ENCODE results near the gene DDX51.

DDX51 gene

DNA sequence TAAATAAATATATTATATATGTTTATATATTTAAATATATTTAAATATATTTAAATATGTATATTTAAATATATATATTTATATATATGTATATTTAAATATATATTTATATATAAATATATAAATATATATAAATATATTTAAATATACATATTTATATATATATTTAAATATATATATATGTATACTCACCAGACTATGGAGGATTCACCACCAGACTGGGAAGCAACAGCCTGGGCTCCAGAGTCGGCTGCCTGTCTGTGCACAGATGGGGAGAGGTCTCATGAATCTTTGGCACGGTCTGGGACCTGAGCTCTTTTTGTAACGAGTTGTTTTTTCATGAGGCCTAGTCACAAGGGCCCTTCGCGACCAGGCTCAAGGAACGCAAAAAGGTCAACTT lies 21.5 kb upstream of the DDX51 start:
- no peak overlapping the region for H4K91ac ChIP-seq (ENCODE audit: low read length)
- H3K14ac ChIP-seq (ENCODE audit: low read length in 2 of 2), result no peak overlapping the region
- 93% methylated on average over 6 of the region's 6 CpGs for WGBS
- H2BK15ac ChIP-seq (ENCODE audit: low read depth, poor library complexity, severe bottlenecking), result no peak overlapping the region
- H3K23ac ChIP-seq (ENCODE audit: low read length in 2 of 2), result no peak overlapping the region
- no peak overlapping the region for H2AK5ac ChIP-seq (ENCODE audit: low read length, severe bottlenecking)
- no peaks in the 10 kb centered on the region for H3K79me1 ChIP-seq (replicated peaks; ENCODE audit: low read length, poor library complexity, severe bottlenecking)
- H2BK5ac ChIP-seq (ENCODE audit: low read depth, low read length, poor library complexity, severe bottlenecking), result no peak overlapping the region
- no peak overlapping the region for H4K8ac ChIP-seq (ENCODE audit: low read length)
- no peak overlapping the region for H3K4me3 ChIP-seq (ENCODE audit: insufficient read depth in 1 of 2, low read depth in 1 of 2, low read length in 2 of 2)
- no peak overlapping the region for H3K9ac ChIP-seq (ENCODE audit: low read length)
- no peak overlapping the region for H2BK120ac ChIP-seq (ENCODE audit: low read depth, low read length)
- H3K9me3 ChIP-seq (ENCODE audit: control insufficient read depth, low read length), result no peaks in the 10 kb centered on the region
- H2AFZ ChIP-seq (ENCODE audit: low read depth, low read length), result no peak overlapping the region
- no peak overlapping the region for H2BK12ac ChIP-seq (ENCODE audit: low read length in 2 of 2)
- H3K18ac ChIP-seq (ENCODE audit: low read depth in 1 of 2, low read length in 2 of 2), result no peak overlapping the region
- peaks cover 0 to 63% of the 10 kb centered on the region in 2 experiments for H3K27me3 ChIP-seq (ENCODE audit: control insufficient read depth in 1 of 2, insufficient read depth in 1 of 2, low read length in 2 of 2)
- peaks cover 4% of the 10 kb centered on the region for H3K4me1 ChIP-seq (ENCODE audit: control insufficient read depth, insufficient read depth, low read depth, low read length)
- no peak overlapping the region for H3K27ac ChIP-seq (ENCODE audit: low read length, poor library complexity, severe bottlenecking)
- no peak overlapping the region for H3K4me2 ChIP-seq (ENCODE audit: low read length, poor library complexity, severe bottlenecking)
- DNase-seq, result no peak
- no peak overlapping the region for H3K4ac ChIP-seq (ENCODE audit: low read depth in 1 of 2, low read length in 2 of 2)
- H3K36me3 ChIP-seq (ENCODE audit: control insufficient read depth in 1 of 2, insufficient read depth in 2 of 2, low read depth in 1 of 2, low read length in 2 of 2), result peaks cover 0 to 2% of the 10 kb centered on the region in 2 experiments

DNA sequence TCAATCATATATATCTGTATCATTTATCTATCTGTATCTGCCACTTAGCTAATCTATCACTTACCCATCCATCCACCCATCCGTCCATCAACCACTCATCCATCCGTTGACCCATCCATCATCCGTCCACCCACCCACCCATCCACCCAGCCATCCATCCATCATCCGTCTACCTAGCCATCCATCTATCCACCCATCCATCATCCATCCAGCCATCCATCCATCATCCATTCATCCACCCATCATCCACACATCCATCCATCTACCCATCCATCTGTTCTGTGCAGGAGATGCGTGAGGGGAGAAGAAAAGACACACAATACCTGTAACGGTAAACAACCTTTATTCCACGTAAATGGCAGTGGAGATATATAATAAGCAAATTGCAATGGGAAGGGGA lies 20.3 kb upstream of the DDX51 start:
- Histone ChIP-seq H2AK5ac (ENCODE audit: low read length, severe bottlenecking) (no peak overlapping the region), H2BK120ac (ENCODE audit: low read depth, low read length) (no peak overlapping the region), H3K4me2 (ENCODE audit: low read length, poor library complexity, severe bottlenecking) (no peak overlapping the region), H3K27ac (ENCODE audit: low read length, poor library complexity, severe bottlenecking) (no peak overlapping the region), H3K79me1 (replicated peaks; ENCODE audit: low read length, poor library complexity, severe bottlenecking) (no peaks in the 10 kb centered on the region), H3K23ac (ENCODE audit: low read length in 2 of 2) (no peak overlapping the region), H3K9me3 (ENCODE audit: control insufficient read depth, low read length) (no peaks in the 10 kb centered on the region), H2BK5ac (ENCODE audit: low read depth, low read length, poor library complexity, severe bottlenecking) (no peak overlapping the region), H2AFZ (ENCODE audit: low read depth, low read length) (no peak overlapping the region), H3K9ac (ENCODE audit: low read length) (no peak overlapping the region), H3K36me3 (ENCODE audit: control insufficient read depth in 1 of 2, insufficient read depth in 2 of 2, low read depth in 1 of 2, low read length in 2 of 2) (peaks cover 0 to under 1% of the 10 kb centered on the region in 2 experiments), H3K14ac (ENCODE audit: low read length in 2 of 2) (no peak overlapping the region), H3K4ac (ENCODE audit: low read depth in 1 of 2, low read length in 2 of 2) (no peak overlapping the region), H4K8ac (ENCODE audit: low read length) (no peak overlapping the region), H4K91ac (ENCODE audit: low read length) (no peak overlapping the region), H3K4me3 (ENCODE audit: insufficient read depth in 1 of 2, low read depth in 1 of 2, low read length in 2 of 2) (no peak overlapping the region), H3K18ac (ENCODE audit: low read depth in 1 of 2, low read length in 2 of 2) (no peak overlapping the region), H2BK15ac (ENCODE audit: low read depth, poor library complexity, severe bottlenecking) (no peak overlapping the region), H3K27me3 (ENCODE audit: control insufficient read depth in 1 of 2, insufficient read depth in 1 of 2, low read length in 2 of 2) (peaks cover 0 to 63% of the 10 kb centered on the region in 2 experiments), H3K4me1 (ENCODE audit: control insufficient read depth, insufficient read depth, low read depth, low read length) (peaks cover 2% of the 10 kb centered on the region), H2BK12ac (ENCODE audit: low read length in 2 of 2) (no peak overlapping the region)
- WGBS, result 85% methylated on average over 5 of the region's 7 CpGs
- DNase-seq, result no peak

DNA sequence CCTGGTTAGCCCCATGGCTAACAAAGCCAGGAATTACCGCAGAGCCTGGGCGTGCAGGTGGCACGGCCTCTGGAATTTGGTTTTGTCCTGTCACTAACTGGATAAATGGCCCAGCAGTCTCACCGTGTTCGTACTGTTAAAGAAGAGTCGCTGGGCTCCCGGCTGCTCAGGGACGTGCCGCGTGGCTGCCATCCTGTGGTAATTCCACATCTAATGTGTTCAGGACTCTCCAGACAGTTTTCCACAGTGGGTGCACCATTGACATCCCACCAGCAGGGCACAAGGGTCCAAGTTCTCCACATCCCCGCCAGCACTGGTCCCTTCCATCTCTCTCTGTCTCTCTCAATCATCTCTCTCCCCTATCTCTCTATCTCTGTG lies 19.8 kb upstream of the DDX51 start:
- Histone ChIP-seq H3K4me2 (ENCODE audit: low read length, poor library complexity, severe bottlenecking) (no peak overlapping the region), H2BK5ac (ENCODE audit: low read depth, low read length, poor library complexity, severe bottlenecking) (no peak overlapping the region), H3K9ac (ENCODE audit: low read length) (no peak overlapping the region), H2BK120ac (ENCODE audit: low read depth, low read length) (no peak overlapping the region), H2BK15ac (ENCODE audit: low read depth, poor library complexity, severe bottlenecking) (no peak overlapping the region), H4K91ac (ENCODE audit: low read length) (no peak overlapping the region), H3K14ac (ENCODE audit: low read length in 2 of 2) (no peak overlapping the region), H3K4me3 (ENCODE audit: insufficient read depth in 1 of 2, low read depth in 1 of 2, low read length in 2 of 2) (no peak overlapping the region), H4K8ac (ENCODE audit: low read length) (no peak overlapping the region), H3K4me1 (ENCODE audit: control insufficient read depth, insufficient read depth, low read depth, low read length) (peaks cover 2% of the 10 kb centered on the region), H2BK12ac (ENCODE audit: low read length in 2 of 2) (no peak overlapping the region), H3K27ac (ENCODE audit: low read length, poor library complexity, severe bottlenecking) (no peak overlapping the region), H3K18ac (ENCODE audit: low read depth in 1 of 2, low read length in 2 of 2) (no peak overlapping the region), H2AK5ac (ENCODE audit: low read length, severe bottlenecking) (no peak overlapping the region), H3K79me1 (replicated peaks; ENCODE audit: low read length, poor library complexity, severe bottlenecking) (no peaks in the 10 kb centered on the region), H3K9me3 (ENCODE audit: control insufficient read depth, low read length) (no peaks in the 10 kb centered on the region), H3K36me3 (ENCODE audit: control insufficient read depth in 1 of 2, insufficient read depth in 2 of 2, low read depth in 1 of 2, low read length in 2 of 2) (peaks cover 0 to 6% of the 10 kb centered on the region in 2 experiments), H2AFZ (ENCODE audit: low read depth, low read length) (no peak overlapping the region), H3K23ac (ENCODE audit: low read length in 2 of 2) (no peak overlapping the region), H3K27me3 (ENCODE audit: control insufficient read depth in 1 of 2, insufficient read depth in 1 of 2, low read length in 2 of 2) (peaks cover 0 to 62% of the 10 kb centered on the region in 2 experiments), H3K4ac (ENCODE audit: low read depth in 1 of 2, low read length in 2 of 2) (no peak overlapping the region)
- DNase-seq, result no peak
- WGBS, result 77% methylated on average over 11 of the region's 11 CpGs

DNA sequence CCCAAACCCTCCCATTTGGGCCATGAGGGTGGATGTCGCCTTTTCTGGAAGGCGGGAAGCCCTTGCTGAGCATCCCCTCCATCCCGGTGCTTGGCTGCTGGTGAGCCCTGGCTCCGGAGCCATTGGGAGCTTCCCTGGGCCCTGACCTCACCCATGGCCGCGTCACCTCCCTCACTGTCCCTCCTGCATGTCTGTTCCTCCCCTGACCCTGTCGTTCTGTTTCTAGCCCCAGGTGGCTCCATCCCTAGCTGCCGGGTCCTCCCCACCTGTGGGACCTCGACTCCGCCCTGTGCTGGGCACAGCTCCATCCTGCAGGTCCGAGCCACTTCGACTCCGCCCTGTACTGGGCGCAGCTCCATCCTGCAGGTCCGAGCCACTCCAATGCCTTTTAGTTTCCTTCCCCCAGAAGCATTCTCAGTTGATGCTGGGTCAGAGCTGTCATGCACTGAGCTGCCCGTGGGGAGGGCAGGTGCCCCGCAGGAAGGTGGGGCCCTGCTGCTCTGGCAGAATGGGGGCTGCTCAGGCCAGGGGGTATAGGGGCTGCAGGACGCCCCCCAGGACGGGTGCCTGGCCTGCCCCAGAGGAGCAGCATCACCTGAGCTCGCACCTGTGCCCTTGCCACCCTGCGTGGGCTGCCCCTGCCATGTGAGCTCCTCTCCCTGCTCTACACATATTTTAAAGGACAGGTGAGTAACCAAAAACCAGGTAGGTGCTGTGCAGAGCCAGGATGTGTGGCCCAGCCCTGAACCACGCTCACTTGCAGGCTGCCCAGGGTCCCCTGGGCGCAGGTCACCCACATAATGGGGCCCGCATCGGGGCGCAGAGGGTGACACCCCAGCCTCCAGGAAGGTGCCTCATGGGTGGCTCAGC lies 19.2 kb upstream of the DDX51 start:
- Histone ChIP-seq H2BK12ac (ENCODE audit: low read length in 2 of 2) (no peak overlapping the region), H2BK120ac (ENCODE audit: low read depth, low read length) (no peak overlapping the region), H3K27me3 (ENCODE audit: control insufficient read depth in 1 of 2, insufficient read depth in 1 of 2, low read length in 2 of 2) (peaks cover 0 to 61% of the 10 kb centered on the region in 2 experiments), H3K4ac (ENCODE audit: low read depth in 1 of 2, low read length in 2 of 2) (no peak overlapping the region), H3K79me1 (replicated peaks; ENCODE audit: low read length, poor library complexity, severe bottlenecking) (no peaks in the 10 kb centered on the region), H2BK5ac (ENCODE audit: low read depth, low read length, poor library complexity, severe bottlenecking) (no peak overlapping the region), H2AFZ (ENCODE audit: low read depth, low read length) (no peak overlapping the region), H3K9me3 (ENCODE audit: control insufficient read depth, low read length) (no peaks in the 10 kb centered on the region), H3K18ac (ENCODE audit: low read depth in 1 of 2, low read length in 2 of 2) (no peak overlapping the region), H3K14ac (ENCODE audit: low read length in 2 of 2) (no peak overlapping the region), H2BK15ac (ENCODE audit: low read depth, poor library complexity, severe bottlenecking) (no peak overlapping the region), H3K27ac (ENCODE audit: low read length, poor library complexity, severe bottlenecking) (no peak overlapping the region), H3K4me2 (ENCODE audit: low read length, poor library complexity, severe bottlenecking) (no peak overlapping the region), H3K9ac (ENCODE audit: low read length) (peak overlapping the region; percentile 51), H2AK5ac (ENCODE audit: low read length, severe bottlenecking) (no peak overlapping the region), H3K36me3 (ENCODE audit: control insufficient read depth in 1 of 2, insufficient read depth in 2 of 2, low read depth in 1 of 2, low read length in 2 of 2) (peaks cover 1 to 10% of the 10 kb centered on the region in 2 experiments), H3K4me1 (ENCODE audit: control insufficient read depth, insufficient read depth, low read depth, low read length) (peaks cover 2% of the 10 kb centered on the region), H4K8ac (ENCODE audit: low read length) (peak overlapping the region; percentile 55), H4K91ac (ENCODE audit: low read length) (peak overlapping the region; percentile 59), H3K4me3 (ENCODE audit: insufficient read depth in 1 of 2, low read depth in 1 of 2, low read length in 2 of 2) (peak overlapping the region in 1 of 2 experiments; percentile 63), H3K23ac (ENCODE audit: low read length in 2 of 2) (peak overlapping the region in 1 of 2 experiments; percentile 14)
- 75% methylated on average over 26 of the region's 26 CpGs for WGBS
- no peak for DNase-seq
